MCF 10A (cell line): Measurements from ENCODE around the gene RGS19. TPM values are rescaled to one million over a fixed set of nuclear protein-coding genes. Genes with fewer than 3 reads are reported as not detected.

Experiments
- BruUV-seq: library from RNA; stranded (reverse); fragments of 400-500 nt; replicated peaks from 2 replicates; lab custom pipeline; 2021; lab: Mats Ljungman, UMichigan
- CTCF ChIA-PET: fragments of 300-600 bp; sonication (Branson Sonifier 250); formaldehyde crosslinking; extraction: SDS; loops from one replicate; lab custom pipeline; 2021; ENCODE audit warnings: antibody characterized with exemption, inconsistent platforms; lab: Yijun Ruan, JAX
- POLR2A ChIA-PET: fragments of 300-600, 350-650 bp; sonication (Branson Sonifier 250); formaldehyde crosslinking; extraction: SDS; loops from one replicate; lab custom pipeline; 2020; ENCODE audit warnings: antibody characterized with exemption, inconsistent platforms; lab: Yijun Ruan, JAX
- DNase-seq: peaks from one replicate; pipeline ENCODE4 v3.0.0-alpha.2; 2018; ENCODE audit not compliant: unreplicated experiment
- H3K27ac Mint-ChIP-seq: one replicate; pipeline ENCODE4 v1.8.0; 2022; ENCODE audit warnings: mild to moderate bottlenecking, low read depth, mixed read lengths; ENCODE audit not compliant: unreplicated experiment
- H3K27me3 Mint-ChIP-seq: one replicate; pipeline ENCODE4 v1.8.0; 2022; ENCODE audit warnings: mixed read lengths; ENCODE audit not compliant: insufficient read depth, unreplicated experiment
- H3K36me3 Mint-ChIP-seq: one replicate; pipeline ENCODE4 v1.8.0; 2022; ENCODE audit warnings: mild to moderate bottlenecking, moderate library complexity, mixed read lengths; ENCODE audit not compliant: insufficient read depth, unreplicated experiment
- H3K4me1 Mint-ChIP-seq: one replicate; pipeline ENCODE4 v1.8.0; 2022; ENCODE audit warnings: mixed read lengths; ENCODE audit not compliant: insufficient read depth, unreplicated experiment
- H3K4me3 Mint-ChIP-seq: one replicate; pipeline ENCODE4 v1.8.0; 2022; ENCODE audit warnings: mild to moderate bottlenecking, moderate library complexity, mixed read lengths; ENCODE audit not compliant: unreplicated experiment
- H3K9me3 Mint-ChIP-seq: one replicate; pipeline ENCODE4 v1.8.0; 2022; ENCODE audit warnings: mixed read lengths; ENCODE audit not compliant: unreplicated experiment
- intact Hi-C: fragments of 100-400 bp; cut with micrococcal nuclease; formaldehyde crosslinking; loops from 2 replicates; pipeline ENCODE4 v1.14.1; 2022
- total RNA-seq: library from RNA; stranded (reverse); gene quantifications from 2 replicates; pipeline ENCODE4 v1.2.3, GENCODE V29; 2022
- TF ChIP-seq, protein P1 (sequence below): fragments of 200-600 bp; IDR thresholded peaks from one replicate; pipeline ENCODE4 v1.8.0; 2022; ENCODE audit warnings: antibody characterized with exemption, mild to moderate bottlenecking; ENCODE audit not compliant: unreplicated experiment

RGS19 gene
- total RNA-seq, 1 experiment from 2014 or later: 8.8 TPM

GRCh38 chr20:64077876-64078551 lies 1.3 kb downstream of the RGS19 start:
- Mint-ChIP-seq H3K4me3 (no peak overlapping the region), H3K9me3 (no peaks in the 10 kb centered on the region), H3K27me3 (no peaks in the 10 kb centered on the region), H3K36me3 (peaks cover under 1% of the 10 kb centered on the region), H3K27ac (no peak overlapping the region), H3K4me1 (peaks cover 8% of the 10 kb centered on the region)
- no TSS peak for BruUV-seq
- no peak for DNase-seq
- TF ChIP-seq, protein P1, sequence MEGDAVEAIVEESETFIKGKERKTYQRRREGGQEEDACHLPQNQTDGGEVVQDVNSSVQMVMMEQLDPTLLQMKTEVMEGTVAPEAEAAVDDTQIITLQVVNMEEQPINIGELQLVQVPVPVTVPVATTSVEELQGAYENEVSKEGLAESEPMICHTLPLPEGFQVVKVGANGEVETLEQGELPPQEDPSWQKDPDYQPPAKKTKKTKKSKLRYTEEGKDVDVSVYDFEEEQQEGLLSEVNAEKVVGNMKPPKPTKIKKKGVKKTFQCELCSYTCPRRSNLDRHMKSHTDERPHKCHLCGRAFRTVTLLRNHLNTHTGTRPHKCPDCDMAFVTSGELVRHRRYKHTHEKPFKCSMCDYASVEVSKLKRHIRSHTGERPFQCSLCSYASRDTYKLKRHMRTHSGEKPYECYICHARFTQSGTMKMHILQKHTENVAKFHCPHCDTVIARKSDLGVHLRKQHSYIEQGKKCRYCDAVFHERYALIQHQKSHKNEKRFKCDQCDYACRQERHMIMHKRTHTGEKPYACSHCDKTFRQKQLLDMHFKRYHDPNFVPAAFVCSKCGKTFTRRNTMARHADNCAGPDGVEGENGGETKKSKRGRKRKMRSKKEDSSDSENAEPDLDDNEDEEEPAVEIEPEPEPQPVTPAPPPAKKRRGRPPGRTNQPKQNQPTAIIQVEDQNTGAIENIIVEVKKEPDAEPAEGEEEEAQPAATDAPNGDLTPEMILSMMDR: no peak
- intact Hi-C loops: no loop called here
- ChIA-PET POLR2A (interaction anchor here (0.5 to 2.0 kb wide), 3 partner anchors 13 to 214 kb away, joined by 3 to 10 read pairs (median 8); partner anchors contain the start of gene TCEA2), CTCF (interaction anchor here (4.5 kb wide), 1 partner anchor 8 kb away, joined by 25 read pairs; no protein-coding TSS in a partner anchor)

GRCh38 chr20:64077541-64077875 lies 1.8 kb downstream of the RGS19 start:
- TF ChIP-seq, protein P1: no peak
- no peaks in the 10 kb centered on the region for H3K36me3 Mint-ChIP-seq
- DNase-seq: no peak
- ChIA-PET POLR2A (interaction anchor here (2.0 kb wide), 1 partner anchor 16 kb away, joined by 10 read pairs; the partner anchor contains the start of gene TCEA2), CTCF (interaction anchor here (4.5 kb wide), 1 partner anchor 8 kb away, joined by 25 read pairs; no protein-coding TSS in a partner anchor)
- intact Hi-C loops: no loop called here
- no peak overlapping the region for H3K27ac Mint-ChIP-seq
- H3K27me3 Mint-ChIP-seq: no peaks in the 10 kb centered on the region
- H3K4me3 Mint-ChIP-seq: no peak overlapping the region
- H3K9me3 Mint-ChIP-seq: no peaks in the 10 kb centered on the region
- peaks cover 8% of the 10 kb centered on the region for H3K4me1 Mint-ChIP-seq
- BruUV-seq: no TSS peak

GRCh38 chr20:64077094-64077493 lies 2.2 kb downstream of the RGS19 start:
- no peaks in the 10 kb centered on the region for H3K9me3 Mint-ChIP-seq
- ChIA-PET CTCF (interaction anchor here (1.0 to 1.5 kb wide), 2 partner anchors 10 to 42 kb away, joined by 4 read pairs; no protein-coding TSS in a partner anchor), POLR2A (interaction anchor here (0.9 to 1.3 kb wide), 2 partner anchors 15 to 44 kb away, joined by 3 to 4 read pairs; no protein-coding TSS in a partner anchor)
- no TSS peak for BruUV-seq
- DNase-seq: no peak
- no peak overlapping the region for H3K27ac Mint-ChIP-seq
- peaks cover 8% of the 10 kb centered on the region for H3K4me1 Mint-ChIP-seq
- H3K4me3 Mint-ChIP-seq: no peak overlapping the region
- no peaks in the 10 kb centered on the region for H3K27me3 Mint-ChIP-seq
- H3K36me3 Mint-ChIP-seq: no peaks in the 10 kb centered on the region
- intact Hi-C loops: no loop called here
- TF ChIP-seq, protein P1: no peak
